NCI-H345 (cell line): ENCODE data around the gene NAV2.
A peak's percentile ranks its signal among the peaks of the same experiment; 100 is the strongest.

ENCODE experiments used
- DNase-seq: peaks from one replicate; lab custom pipeline; 2025; lab: John Stamatoyannopoulos, UW

Gene NAV2

DNA sequence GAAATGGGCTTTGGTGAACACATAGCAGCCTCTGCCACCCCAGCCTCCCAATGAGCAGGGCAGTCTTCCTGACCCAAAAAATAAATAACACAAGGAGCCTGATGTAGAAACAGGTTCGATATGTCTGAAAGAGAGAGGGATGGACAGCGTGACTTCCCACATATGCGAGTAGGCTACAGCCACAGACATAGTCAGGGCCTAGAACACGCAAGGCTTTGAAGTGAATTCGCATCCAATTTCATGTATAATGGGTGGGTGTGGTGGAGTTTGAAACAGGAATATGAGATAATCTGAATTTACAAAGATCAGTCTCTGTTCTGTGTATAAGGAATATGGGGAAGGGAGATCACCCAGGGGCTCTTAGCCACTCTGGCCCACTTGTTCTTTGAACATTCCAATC is 373.3 kb downstream of the NAV2 start:
- DNase-seq: no peak

DNA sequence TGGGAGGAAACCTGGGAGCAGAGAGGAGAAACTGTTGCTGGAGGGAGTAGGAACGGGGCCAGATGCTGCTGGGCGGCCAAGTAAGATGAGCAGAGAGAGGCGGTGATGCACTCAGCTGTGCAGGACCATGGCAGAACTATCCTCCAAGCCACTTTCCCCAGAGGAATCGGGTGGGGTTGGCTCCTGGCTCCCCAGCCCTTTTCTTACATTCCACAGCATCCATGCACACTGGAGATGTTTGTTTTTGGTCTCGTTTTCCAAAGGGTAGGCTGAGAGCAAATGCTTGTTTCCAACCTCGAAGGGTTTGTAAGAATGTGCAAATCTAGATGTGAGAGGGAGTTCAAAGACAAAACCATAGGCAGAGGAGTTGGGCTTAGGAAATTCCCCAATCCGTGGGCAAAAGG is 374.5 kb downstream of the NAV2 start:
- DNase-seq: no peak

DNA sequence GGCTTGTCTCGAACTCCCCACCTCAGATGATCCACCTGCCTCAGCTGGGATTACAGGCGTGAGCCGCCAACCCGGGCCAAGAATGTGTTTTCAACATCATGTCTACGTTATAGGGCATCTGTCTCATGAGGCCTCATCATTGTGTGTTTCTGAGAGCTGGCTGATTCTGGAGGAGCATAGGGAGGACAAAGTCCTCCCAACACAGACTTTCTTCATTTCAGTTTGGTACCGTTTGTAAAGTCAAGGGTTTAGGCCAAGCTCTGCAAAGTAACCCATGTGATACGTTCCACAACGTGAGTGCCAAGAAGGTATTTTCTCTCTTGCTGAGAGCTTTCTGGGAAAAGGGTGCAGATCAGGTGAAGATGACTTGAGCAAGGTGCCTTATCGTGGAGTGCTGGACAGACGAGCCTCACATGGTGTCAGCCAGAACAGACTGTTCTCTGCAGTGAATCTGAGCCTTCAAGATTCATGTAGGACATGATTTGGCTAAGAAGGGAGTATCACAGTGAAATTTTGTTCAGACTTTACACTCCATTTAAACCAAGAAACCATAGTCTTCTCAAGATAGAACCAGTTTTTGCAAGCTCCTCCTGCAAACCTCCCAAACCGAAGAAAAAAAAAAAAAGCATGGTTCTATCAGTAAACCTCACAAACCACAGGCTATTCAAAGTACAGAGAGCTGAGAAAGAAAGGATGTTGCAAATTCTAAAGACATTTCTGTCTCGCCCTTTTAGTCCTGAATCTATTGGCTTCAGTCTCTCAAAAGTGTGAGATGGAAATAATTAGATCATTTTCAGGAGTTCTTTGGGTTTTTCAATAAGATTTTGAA is 376.0 kb downstream of the NAV2 start:
- DNase-seq: no peak

DNA sequence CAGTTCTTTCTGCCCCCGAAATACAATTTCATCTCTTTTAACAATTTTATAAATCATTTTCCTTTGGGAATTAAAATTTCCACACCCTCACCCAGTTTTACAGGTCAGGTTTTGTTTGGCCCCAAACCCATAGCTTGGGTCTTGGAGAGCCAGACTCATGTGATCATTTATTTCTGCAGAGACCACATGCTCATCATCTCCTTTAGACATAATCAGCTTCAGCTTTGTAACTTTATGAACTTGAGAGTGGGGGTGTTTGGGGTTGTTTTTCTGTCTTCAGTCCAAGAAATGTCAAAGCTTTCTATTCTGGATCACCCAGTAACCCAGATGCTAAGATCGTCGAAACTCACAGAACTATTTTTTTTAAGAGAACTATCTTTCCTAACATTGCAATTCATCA is 376.7 kb downstream of the NAV2 start:
- no peak for DNase-seq

DNA sequence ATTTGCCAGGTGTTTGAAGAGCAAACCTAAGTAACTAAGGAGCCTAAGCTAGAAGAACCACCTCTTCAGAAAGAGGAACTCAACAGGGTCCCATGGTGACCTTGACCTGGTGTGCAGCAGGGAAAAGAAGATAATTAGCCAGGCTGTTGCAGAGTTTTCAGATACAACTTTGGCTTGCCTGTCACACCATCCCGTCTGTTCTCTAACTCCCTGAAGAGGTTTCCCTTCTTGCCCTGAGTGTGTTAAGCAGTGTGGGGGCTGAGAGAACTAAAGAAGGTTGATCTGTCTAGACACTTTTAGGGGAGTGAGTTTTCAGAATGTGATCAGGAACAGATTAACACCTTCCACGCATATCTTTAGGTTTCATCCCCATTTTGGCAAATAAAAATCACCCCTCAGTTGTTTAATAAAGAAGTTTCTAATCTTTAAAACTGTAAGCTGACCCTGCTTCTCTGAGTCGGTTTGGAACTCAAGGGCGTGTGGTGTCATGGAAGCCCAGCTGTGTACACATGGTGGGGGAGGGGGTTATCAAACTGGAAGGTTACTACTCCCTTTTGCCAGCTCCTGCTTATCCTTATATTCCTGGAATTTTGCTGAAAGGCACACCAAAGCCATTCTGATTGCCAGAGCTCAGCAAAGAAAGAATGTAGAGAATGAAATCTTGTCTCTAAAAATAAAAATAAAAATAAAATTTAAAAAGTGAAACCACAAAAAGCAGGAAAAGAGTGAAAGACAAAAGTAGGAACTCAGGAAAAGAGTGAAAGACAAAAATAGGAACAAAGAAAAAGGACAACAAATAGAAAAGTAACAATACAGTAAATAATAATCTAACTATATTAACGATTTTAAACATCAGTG is 377.4 kb downstream of the NAV2 start:
- peak; percentile 17 for DNase-seq

DNA sequence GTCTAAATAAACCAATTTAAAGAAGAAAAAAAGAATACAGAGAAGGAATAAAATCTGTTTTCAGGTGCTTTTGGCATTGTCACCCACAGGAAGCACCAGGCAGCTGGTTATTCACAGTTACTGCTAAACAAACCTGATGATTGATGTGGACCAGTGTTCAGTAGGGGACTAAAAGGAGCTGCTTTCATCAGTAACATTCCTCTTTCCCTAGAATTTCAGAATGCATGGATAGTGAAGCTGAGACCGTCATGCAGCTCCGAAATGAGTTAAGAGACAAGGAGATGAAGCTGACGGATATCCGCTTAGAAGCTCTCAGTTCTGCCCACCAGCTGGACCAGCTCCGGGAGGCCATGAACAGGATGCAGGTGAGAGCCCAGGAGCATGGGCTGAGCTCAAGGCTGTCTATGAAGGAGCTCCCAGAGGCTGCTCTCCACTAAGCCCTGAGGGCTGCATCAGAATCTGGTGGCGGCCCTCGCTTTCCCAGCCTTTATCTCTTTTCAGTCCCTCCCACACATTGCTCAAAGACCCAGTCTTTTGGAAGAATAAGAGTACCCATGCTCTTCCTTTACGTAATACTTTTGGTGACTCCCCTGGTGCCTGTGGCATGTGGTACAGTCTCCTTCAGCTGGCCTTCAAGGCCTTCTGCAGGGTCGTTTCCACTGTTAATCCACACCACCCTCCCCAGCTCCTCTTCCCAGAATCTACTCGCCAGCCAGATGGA is 378.2 kb downstream of the NAV2 start:
- no peak for DNase-seq

DNA sequence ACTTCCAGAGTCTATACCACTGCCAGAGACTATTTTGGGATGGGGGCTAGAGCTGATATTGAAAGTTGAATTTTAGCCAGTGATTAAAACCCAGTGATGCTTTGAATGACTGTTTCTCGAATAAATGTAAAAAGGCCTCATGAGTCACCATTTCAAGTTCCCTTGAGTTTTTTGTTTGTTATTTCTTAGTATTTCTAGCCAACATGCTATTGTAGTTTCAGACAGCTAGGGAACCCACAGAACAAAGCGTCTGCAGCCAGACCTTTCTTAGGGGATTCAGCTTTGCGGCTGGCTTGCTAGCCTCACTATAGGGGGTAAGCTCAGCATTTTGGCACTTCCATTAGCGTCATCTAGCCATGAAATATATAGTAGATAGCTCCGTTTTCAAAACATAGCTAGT is 381.1 kb downstream of the NAV2 start:
- DNase-seq: no peak

DNA sequence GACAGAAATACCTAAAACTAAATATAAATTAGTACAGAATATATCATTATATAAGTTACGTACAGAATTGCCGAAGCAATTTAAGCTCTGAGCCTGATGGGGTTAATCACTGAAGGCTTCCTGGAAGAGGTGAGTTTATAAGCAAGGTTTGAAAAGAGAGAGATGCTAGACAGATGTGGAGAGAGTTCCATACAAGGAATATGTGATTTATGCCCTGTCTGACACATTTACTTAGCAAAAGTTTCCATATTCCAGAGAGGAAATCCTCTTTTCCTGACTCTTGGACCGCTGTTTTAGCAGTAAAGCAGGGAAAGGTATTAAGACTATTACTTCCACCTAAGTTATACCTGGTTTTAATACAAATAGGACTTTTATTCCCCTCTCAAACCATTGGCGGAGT is 382.6 kb downstream of the NAV2 start:
- no peak for DNase-seq

DNA sequence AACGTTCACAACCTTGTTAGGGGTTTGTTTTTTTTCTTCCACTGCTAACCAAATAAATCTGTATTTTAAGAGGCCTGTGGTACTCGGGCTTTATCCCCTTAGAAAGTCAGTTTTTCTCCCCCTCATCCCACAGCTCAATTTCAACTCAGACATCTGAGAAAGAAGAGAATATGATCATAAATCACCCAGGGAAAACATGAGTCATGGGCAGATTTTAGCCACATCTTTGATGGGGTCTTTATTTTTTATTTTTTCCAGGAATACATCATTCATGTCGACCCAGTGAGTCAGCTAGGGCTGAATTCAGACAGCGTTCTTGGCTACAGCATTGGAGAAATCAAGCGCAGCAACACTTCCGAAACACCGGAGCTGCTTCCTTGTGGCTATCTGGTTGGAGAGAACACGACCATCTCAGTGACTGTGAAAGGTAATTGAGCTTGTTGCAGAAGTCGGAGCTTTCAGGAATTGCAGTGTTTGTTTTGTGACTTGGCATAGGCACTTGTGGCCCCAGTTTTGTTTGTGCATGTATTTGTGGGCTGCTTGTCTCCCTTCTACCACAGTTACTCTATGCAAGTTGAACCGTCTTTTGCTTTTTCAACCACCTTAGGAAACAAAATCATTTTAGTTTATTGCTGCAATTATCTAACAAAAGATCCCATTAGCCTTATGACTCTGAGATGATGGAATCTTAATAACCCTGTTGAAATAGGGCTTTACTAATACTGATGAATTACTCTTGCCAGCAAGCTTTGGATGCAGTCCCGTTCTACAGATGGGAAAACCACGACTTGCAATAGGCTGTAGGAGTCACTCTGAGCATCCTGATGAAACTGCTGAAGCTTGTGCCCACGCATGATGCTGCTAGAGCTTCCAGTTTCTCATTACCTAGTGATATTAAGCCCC is 384.9 kb downstream of the NAV2 start:
- no peak for DNase-seq

DNA sequence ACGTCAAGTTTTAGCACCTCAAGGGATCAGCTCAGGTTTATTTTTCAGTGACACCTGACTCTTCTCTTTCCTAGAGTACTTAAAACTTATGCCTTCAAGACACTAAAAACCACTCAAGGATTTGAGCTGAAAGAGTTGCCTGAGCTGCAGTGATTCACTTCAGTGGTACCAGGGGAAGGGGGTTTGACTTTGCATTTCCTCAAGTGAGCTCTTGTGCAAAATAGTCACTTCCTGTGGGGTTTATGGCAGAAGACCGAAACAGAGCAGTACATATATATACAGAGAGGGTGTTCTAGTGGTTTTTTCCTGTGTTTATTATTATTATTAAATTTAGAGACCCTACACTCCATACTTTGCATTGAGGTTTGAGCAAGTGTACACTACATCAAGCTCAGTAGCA is 386.9 kb downstream of the NAV2 start:
- no peak for DNase-seq

DNA sequence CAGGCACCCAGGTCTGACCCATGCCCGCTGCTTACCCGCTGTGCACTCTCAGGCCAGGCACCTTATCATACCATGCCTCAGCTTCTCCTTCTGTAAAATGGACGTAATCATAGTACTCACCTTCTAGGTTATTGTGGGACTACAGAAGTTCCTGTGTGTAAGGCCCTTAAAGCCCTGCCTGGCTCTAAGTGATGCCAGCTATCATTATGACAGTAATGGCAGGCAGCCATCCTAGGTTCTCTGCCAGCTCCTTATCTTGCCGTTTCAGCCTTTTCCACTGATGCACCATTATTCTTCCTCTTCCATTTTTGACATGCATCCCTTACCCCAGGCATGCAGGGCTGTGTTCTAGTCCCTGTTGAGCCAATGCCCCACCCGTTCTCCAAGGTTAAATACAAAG is 389.8 kb downstream of the NAV2 start:
- DNase-seq: no peak

DNA sequence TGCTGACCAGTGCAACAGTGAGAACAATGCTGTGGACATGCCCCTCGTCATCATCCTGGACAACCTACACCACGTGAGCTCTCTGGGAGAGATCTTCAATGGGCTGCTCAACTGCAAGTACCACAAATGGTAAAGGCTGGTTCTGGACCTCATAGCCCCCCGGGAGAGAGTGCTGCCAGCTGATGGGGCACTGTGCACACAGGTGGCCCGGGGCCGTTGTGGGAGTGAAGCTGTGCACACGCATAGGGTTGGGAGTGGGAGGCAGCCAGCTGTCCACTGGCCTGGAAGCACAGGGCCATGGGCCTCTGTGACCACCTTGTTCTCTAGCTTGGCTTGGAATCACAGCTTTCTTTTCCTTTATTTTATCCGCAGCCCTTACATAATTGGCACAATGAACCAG is 390.6 kb downstream of the NAV2 start:
- no peak for DNase-seq

DNA sequence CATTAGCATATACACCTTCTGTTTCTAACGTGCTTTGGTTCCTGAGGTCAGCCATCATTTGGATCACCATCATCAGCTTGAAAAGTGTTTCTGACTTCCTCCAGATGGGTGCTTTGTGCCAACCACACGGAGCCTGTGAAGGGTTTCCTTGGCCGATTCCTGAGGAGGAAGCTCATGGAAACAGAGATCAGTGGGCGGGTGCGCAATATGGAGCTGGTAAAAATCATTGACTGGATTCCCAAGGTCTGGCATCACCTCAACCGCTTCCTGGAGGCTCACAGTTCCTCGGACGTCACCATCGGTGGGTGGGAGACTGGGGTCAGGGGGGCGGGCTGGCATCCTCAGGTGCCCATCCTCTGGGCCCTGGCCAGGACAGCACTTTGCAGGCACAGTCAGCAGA is 392.8 kb downstream of the NAV2 start:
- no peak for DNase-seq

DNA sequence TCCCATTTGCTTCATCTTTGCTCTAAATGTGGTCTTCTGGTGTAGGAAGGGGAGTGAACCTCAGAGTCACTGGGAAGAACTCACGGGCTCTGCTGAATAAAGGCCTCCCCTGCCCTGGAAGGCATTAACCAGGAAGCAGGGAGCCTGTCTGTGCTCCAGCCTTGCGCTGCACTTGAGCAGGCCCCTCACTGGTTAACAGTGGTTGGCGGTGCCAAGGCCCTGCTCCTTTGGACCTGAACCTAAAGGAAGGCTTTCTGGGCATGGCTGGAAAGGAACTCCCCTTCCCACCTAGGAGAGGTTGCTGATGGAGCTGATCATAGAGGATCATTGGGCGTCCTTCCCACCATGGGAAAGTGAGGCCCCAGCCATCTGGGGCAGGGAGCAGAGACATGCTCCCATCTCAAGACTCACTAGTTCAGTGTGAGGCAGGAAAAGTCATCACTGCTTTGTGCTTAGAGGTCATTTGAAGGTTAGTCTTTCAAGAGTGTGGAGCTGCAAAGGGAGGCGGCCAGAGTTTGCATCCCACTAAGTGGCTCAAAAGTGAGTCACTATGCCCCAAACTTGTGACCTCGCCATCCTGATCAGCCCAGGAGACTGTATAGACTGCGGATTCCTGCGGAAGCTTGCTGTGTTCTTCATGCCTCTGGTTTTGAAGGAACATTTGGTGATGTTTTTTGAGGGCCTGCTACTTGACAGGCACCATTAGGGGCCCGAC is 397.3 kb downstream of the NAV2 start:
- no peak for DNase-seq

DNA sequence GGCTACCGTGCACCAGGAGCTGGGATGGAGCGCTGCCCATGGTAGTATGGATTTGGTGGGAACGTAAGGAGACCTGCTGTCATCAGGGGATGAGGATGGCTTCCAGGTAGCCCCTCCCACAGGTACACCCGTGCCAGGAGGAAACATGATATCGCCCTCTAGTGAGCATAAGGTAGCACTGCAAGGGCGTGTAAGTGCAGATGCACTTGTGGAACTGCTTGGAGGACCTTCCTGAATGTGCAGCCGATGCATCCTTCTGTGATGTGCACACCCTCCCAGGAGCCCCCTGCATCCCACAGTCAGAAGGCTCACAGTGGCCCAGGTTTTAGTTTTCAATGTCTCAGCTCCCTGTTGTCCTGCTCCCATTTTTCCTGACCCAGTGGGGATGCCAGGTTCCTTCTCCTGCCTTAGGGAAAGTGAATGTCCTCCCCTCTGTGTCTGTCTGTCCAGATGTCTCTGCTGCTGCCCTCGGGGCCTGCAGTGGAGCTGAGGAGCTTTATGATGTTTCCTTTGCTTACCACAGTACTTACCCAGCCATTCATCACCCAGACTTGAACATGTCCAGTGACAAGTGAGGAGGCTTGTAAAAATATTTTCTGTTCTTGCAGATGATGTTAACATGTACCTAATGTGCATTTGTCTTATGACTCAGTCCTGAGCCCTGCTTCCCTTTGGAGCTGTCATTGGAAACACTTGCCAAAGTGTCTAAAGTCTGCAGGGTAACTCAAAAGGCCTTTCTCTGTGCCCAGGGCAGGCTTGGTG is 398.5 kb downstream of the NAV2 start:
- peak; percentile 68 for DNase-seq

DNA sequence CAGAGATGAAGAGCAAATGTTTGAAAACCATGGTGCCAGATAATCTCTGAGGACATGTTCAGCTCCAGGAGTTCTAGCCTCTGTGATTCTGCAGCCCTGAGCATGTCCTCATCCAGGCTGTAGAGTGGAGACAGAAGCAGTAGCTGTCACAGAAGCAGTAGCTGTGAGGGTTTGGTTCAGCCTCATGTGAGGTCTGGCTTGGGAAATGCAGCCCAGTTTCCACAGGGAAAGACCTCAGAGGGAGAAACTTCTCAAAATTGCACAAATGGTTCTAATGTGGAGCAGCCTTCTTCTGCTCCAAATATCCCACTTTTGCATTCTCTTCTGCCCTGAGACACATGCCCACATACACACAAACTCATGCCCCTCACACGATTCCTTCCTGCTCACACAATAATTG is 399.2 kb downstream of the NAV2 start:
- no peak for DNase-seq

DNA sequence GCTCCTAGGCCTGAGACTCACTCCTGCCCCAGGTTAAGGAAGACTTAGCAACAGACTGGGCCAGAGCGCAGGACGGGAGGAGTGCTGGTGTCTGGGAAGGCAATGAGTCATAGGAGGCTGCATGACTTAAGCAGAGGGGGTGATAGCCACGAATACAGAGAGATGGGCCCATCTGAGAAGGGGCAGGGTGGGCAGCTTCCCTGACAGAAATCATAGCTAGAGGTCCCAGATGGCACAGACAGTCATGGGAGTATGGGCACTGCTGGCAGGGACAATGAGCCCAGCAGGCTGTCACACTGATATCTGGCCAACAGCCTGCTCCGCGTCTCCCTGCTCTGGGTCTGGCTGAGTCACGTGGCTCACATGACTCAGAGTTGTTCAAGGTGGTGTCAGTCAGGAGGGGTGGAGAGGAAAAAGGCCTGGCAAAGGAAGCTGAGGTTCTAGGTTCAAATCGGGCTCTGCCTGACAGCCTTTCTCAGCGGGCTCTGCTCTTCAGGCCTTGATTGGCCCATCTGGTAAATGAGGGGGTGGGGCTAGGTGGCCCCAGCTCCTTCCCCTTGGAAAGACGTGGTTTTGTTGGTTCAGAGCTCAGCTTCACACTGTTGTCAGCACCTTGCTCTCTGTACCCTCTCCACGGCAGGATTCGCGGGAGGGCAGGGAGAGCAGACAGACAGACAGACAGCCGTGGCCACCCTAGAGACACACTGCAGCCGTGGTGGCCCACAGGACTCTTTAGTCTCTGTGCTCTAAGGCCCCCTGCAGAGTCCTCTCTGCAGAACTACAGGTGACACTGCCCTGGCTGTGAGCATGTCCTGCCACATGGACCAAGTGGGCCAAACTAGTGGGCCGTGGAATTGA is 399.9 kb downstream of the NAV2 start:
- DNase-seq: no peak

DNA sequence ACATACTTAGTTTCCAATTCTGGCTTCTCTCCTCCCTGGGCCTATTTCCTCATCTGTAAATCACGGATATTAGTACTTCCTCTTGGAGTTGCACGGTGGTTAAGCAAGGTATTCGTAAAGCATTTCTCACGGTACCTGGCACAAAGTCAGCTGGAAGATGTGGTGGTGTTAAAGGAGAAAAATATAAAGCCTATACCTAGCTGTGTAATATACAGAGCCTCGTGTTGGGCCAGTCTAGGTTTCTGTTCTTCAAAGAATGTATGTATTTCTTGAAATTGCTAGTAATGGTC is 400.5 kb downstream of the NAV2 start:
- no peak for DNase-seq

DNA sequence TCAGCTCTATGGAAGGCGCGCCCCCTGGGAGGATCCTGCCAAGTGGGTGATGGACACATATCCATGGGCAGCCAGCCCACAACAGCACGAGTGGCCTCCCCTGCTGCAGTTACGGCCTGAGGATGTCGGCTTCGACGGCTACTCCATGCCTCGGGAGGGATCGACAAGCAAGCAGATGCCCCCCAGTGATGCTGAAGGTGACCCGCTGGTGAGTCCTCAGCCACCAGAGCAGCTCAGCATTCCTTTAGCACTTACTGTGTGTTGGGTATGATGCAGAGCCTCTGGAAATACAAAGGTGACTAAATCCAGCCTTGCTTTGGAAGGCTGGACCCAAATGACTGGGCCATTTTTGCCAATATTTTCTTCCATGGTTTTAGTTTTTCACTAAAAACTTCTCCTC is 402.0 kb downstream of the NAV2 start:
- no peak for DNase-seq

DNA sequence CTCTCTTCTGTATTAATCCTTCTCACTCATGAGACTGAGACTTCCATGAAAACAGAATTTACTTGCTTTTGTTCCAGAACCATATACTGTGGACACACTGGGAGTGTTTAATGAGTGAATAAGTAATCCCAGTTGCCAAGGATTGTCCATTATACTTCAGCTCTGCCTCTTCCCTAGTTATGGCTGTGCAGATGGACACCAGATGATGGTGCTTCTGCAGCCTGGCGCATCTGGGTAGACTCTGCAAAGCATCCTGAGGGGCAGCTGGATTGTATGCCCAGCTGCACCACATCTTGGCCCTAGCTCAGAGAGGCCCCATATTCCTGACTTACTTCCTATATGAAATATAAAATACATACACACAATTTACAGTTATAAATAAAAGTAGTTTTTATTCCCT is 404.2 kb downstream of the NAV2 start:
- no peak for DNase-seq
